HepG2 (cell line): ENCODE data around the gene CNPPD1. TPM values are rescaled to one million over a fixed set of nuclear protein-coding genes. Genes with fewer than 3 reads are reported as not detected.

Source experiments
- FOXK2 ChIP-seq: fragments of 450-650 bp; IDR thresholded peaks from 2 replicates; pipeline ENCODE4 v1.6.1; 2016
- HDAC6 ChIP-seq: fragments of 200-600 bp; sonication (generic); IDR thresholded peaks from 2 replicates; pipeline ENCODE4 v1.7.0; 2017; ENCODE audit warnings: mild to moderate bottlenecking, antibody characterized with exemption, low read length, low read depth
- ISX ChIP-seq: sonication (generic); formaldehyde crosslinking; conservative IDR thresholded peaks from 2 replicates; pipeline ENCODE4 v1.5.0; 2020; ENCODE audit warnings: missing genetic modification reagents
- MAF1 ChIP-seq: sonication (generic); formaldehyde crosslinking; IDR thresholded peaks from 2 replicates; pipeline ENCODE4 v1.5.0; 2020; ENCODE audit warnings: missing genetic modification reagents, borderline replicate concordance
- MZF1 ChIP-seq: sonication (generic); formaldehyde crosslinking; IDR thresholded peaks from 2 replicates; pipeline ENCODE4 v1.8.1; 2023; ENCODE audit warnings: mild to moderate bottlenecking, missing genetic modification reagents, borderline replicate concordance
- POLR2AphosphoS5 ChIP-seq: IDR thresholded peaks from 2 replicates; pipeline ENCODE4 v1.6.1; 2012; ENCODE audit warnings: low read depth, low read length
- RCOR2 ChIP-seq: IDR thresholded peaks from 2 replicates; pipeline ENCODE4 v1.6.1; 2016; ENCODE audit warnings: missing biosample characterization, missing genetic modification reagents
- SMYD3 ChIP-seq: sonication (generic); formaldehyde crosslinking; IDR thresholded peaks from 2 replicates; pipeline ENCODE4 v1.8.1; 2023; ENCODE audit warnings: mild to moderate bottlenecking, missing genetic modification reagents
- SRSF4 ChIP-seq: fragments of 200-400 bp; formaldehyde crosslinking; IDR thresholded peaks from one replicate; pipeline ENCODE4 v1.6.1; 2018; ENCODE audit warnings: mild to moderate bottlenecking, low read depth, low read length, moderate library complexity; ENCODE audit not compliant: poor library complexity, severe bottlenecking
- ZC3H4 ChIP-seq: sonication (generic); formaldehyde crosslinking; IDR thresholded peaks from 2 replicates; pipeline ENCODE4 v1.4.0; 2020; ENCODE audit warnings: missing genetic modification reagents, borderline replicate concordance
- ZFP36L1 ChIP-seq: sonication (generic); formaldehyde crosslinking; IDR thresholded peaks from 2 replicates; pipeline ENCODE4 v1.8.0; 2022; ENCODE audit warnings: mild to moderate bottlenecking, missing genetic modification reagents, moderate library complexity
- ZNF101 ChIP-seq: sonication (generic); formaldehyde crosslinking; IDR thresholded peaks from 2 replicates; pipeline ENCODE4 v1.4.0; 2020; ENCODE audit warnings: mild to moderate bottlenecking, low read depth, missing genetic modification reagents, borderline replicate concordance
- ZNF331 ChIP-seq: sonication (generic); formaldehyde crosslinking; IDR thresholded peaks from 2 replicates; pipeline ENCODE4 v1.4.0; 2020; ENCODE audit warnings: missing genetic modification reagents
- ZNF557 ChIP-seq: sonication (generic); formaldehyde crosslinking; IDR thresholded peaks from 2 replicates; pipeline ENCODE4 v1.4.0; 2020; ENCODE audit warnings: missing genetic modification reagents
- ZNF629 ChIP-seq: sonication (generic); formaldehyde crosslinking; conservative IDR thresholded peaks from 2 replicates; pipeline ENCODE4 v1.5.0; 2020; ENCODE audit warnings: missing genetic modification reagents
- ZSCAN31 ChIP-seq: sonication (generic); formaldehyde crosslinking; IDR thresholded peaks from 2 replicates; pipeline ENCODE4 v1.5.0; 2020; ENCODE audit warnings: low read depth, mild to moderate bottlenecking, missing genetic modification reagents
- polyA plus RNA-seq, 8 experiments: library from polyadenylated mRNA; depleted of rRNA in 3 of 8; stranded (reverse) in 7 of 8; unstranded in 1 of 8; fragments of >200 nt; fragmentation: Illumina TruSeq in 4 of 8; extraction: Trizol in 4 of 8; gene quantifications; 2 replicates each; pipeline versions ENCODE4 v1.2.1 to v1.2.3, GENCODE V29; 2011 to 2016; ENCODE audit warnings: low read depth in 4 of 8, missing spikeins in 1 of 8, mixed read lengths in 1 of 8; ENCODE audit not compliant: insufficient read depth in 1 of 8
- total RNA-seq, 5 experiments: library from RNA; depleted of rRNA; stranded (reverse); fragments of >200 nt; fragmentation: Illumina TruSeq; extraction: Trizol; gene quantifications; 2 replicates each; pipeline ENCODE4 v1.2.3, GENCODE V29; 2016; ENCODE audit warnings: low read depth in 1 of 5
- TF ChIP-seq, protein P1 (sequence below): sonication (generic); formaldehyde crosslinking; IDR thresholded peaks from 2 replicates; pipeline ENCODE4 v1.4.0; 2020; ENCODE audit warnings: mild to moderate bottlenecking, missing genetic modification reagents, borderline replicate concordance
- TF ChIP-seq, protein P2 (sequence below): sonication (generic); formaldehyde crosslinking; IDR thresholded peaks from 2 replicates; pipeline ENCODE4 v1.9.0; 2021; ENCODE audit warnings: missing genetic modification reagents, borderline replicate concordance
- TF ChIP-seq, protein P3 (sequence below): sonication (generic); formaldehyde crosslinking; IDR thresholded peaks from 2 replicates; pipeline ENCODE4 v1.4.0; 2020; ENCODE audit warnings: missing genetic modification reagents
- TF ChIP-seq, protein P4 (sequence below): IDR thresholded peaks from 2 replicates; pipeline ENCODE4 v1.6.1; 2016; ENCODE audit warnings: missing compliant biosample characterization, missing genetic modification reagents, borderline replicate concordance

CNPPD1 gene
- total and polyA plus RNA-seq, 2 of the 13 experiments (the other 11 are each of a cell fraction or from before 2014, with no cell fraction given) = 35.5 to 49.4 TPM

DNA sequence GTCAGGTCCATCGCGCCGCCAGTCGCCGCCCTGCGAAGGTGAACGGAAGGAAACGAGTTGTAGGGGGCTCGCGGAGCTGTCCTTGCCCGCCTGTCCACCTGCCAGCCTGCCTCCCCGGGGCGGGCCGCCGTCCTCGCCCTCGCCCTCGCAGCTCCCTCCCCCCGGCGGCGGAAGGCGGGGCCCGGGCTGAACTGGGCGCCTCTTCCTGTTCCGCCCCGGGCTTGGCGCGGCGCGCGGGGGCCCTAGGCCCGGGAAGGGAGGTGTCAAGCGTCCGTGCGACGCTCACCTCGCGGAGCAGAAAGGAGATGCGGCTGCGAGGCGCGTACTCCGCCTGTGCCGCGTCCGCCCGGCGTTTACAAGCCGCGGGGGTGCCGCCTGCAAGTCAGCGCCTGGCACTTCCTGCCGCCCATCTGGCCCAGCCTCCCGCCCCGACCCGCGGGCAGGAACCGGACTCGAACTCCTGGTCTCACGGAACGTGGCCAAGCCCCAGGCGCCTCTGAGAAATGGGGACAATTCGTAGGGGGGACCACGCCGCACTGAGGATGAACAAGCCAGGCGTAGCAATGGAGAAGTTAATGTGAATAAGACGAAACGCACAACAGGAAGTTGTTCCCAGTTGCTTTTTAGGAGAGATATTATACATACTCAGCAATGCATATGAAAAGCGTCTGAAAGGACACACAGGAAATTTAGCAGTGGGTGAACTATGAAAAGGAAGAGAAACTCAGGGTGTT lies at the start of gene CNPPD1 (continued):
- TF ChIP-seq MZF1 (CRISPR knock-in tag) (no peak), ZSCAN31 (CRISPR knock-in tag) (peak; percentile 97), RCOR2 (no peak), ZNF331 (peak; percentile 89), HDAC6 (no peak), MAF1 (CRISPR knock-in tag) (peak; percentile 67; the same call in 1 of the 2 replicates), FOXK2 (no peak), ISX (CRISPR knock-in tag) (peak; percentile 96), ZNF101 (CRISPR knock-in tag) (peak; percentile 98; the same call in 1 of the 2 replicates), ZFP36L1 (CRISPR knock-in tag) (peak; percentile 92; the same call in 1 of the 2 replicates), ZNF629 (CRISPR knock-in tag) (peak; percentile 95), ZC3H4 (CRISPR knock-in tag) (peak; percentile 88; the same call in 1 of the 2 replicates), SRSF4 (no peak), POLR2AphosphoS5 (peak; percentile 92), ZNF557 (peak; percentile 76), SMYD3 (CRISPR knock-in tag) (peak; percentile 79; the same call in 1 of the 2 replicates)
- TF ChIP-seq, protein P1, sequence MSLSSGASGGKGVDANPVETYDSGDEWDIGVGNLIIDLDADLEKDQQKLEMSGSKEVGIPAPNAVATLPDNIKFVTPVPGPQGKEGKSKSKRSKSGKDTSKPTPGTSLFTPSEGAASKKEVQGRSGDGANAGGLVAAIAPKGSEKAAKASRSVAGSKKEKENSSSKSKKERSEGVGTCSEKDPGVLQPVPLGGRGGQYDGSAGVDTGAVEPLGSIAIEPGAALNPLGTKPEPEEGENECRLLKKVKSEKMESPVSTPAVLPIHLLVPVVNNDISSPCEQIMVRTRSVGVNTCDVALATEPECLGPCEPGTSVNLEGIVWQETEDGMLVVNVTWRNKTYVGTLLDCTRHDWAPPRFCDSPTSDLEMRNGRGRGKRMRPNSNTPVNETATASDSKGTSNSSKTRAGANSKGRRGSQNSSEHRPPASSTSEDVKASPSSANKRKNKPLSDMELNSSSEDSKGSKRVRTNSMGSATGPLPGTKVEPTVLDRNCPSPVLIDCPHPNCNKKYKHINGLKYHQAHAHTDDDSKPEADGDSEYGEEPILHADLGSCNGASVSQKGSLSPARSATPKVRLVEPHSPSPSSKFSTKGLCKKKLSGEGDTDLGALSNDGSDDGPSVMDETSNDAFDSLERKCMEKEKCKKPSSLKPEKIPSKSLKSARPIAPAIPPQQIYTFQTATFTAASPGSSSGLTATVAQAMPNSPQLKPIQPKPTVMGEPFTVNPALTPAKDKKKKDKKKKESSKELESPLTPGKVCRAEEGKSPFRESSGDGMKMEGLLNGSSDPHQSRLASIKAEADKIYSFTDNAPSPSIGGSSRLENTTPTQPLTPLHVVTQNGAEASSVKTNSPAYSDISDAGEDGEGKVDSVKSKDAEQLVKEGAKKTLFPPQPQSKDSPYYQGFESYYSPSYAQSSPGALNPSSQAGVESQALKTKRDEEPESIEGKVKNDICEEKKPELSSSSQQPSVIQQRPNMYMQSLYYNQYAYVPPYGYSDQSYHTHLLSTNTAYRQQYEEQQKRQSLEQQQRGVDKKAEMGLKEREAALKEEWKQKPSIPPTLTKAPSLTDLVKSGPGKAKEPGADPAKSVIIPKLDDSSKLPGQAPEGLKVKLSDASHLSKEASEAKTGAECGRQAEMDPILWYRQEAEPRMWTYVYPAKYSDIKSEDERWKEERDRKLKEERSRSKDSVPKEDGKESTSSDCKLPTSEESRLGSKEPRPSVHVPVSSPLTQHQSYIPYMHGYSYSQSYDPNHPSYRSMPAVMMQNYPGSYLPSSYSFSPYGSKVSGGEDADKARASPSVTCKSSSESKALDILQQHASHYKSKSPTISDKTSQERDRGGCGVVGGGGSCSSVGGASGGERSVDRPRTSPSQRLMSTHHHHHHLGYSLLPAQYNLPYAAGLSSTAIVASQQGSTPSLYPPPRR (CRISPR knock-in tag) = peak; percentile 61
- TF ChIP-seq, protein P2, sequence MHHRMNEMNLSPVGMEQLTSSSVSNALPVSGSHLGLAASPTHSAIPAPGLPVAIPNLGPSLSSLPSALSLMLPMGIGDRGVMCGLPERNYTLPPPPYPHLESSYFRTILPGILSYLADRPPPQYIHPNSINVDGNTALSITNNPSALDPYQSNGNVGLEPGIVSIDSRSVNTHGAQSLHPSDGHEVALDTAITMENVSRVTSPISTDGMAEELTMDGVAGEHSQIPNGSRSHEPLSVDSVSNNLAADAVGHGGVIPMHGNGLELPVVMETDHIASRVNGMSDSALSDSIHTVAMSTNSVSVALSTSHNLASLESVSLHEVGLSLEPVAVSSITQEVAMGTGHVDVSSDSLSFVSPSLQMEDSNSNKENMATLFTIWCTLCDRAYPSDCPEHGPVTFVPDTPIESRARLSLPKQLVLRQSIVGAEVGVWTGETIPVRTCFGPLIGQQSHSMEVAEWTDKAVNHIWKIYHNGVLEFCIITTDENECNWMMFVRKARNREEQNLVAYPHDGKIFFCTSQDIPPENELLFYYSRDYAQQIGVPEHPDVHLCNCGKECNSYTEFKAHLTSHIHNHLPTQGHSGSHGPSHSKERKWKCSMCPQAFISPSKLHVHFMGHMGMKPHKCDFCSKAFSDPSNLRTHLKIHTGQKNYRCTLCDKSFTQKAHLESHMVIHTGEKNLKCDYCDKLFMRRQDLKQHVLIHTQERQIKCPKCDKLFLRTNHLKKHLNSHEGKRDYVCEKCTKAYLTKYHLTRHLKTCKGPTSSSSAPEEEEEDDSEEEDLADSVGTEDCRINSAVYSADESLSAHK (CRISPR knock-in tag) = peak; percentile 10; the same call in 1 of the 2 replicates
- TF ChIP-seq, protein P3, sequence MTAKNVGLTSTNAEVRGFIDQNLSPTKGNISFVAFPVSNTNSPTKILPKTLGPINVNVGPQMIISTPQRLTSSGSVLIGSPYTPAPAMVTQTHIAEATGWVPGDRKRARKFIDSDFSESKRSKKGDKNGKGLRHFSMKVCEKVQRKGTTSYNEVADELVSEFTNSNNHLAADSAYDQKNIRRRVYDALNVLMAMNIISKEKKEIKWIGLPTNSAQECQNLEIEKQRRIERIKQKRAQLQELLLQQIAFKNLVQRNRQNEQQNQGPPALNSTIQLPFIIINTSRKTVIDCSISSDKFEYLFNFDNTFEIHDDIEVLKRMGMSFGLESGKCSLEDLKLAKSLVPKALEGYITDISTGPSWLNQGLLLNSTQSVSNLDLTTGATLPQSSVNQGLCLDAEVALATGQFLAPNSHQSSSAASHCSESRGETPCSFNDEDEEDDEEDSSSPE (CRISPR knock-in tag) = peak; percentile 98
- TF ChIP-seq, protein P4, sequence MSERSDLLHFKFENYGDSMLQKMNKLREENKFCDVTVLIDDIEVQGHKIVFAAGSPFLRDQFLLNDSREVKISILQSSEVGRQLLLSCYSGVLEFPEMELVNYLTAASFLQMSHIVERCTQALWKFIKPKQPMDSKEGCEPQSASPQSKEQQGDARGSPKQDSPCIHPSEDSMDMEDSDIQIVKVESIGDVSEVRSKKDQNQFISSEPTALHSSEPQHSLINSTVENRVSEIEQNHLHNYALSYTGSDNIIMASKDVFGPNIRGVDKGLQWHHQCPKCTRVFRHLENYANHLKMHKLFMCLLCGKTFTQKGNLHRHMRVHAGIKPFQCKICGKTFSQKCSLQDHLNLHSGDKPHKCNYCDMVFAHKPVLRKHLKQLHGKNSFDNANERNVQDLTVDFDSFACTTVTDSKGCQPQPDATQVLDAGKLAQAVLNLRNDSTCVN (CRISPR knock-in tag) = peak; percentile 89; the same call in 1 of the 2 replicates
